Activated effector memory CD4-positive, alpha-beta T cell treated with Interleukin-2 at 50 U/mL for 16 hours (primary cell): ENCODE data around the gene SHLD1.

Experiments used
- DNase-seq: peaks from one replicate; pipeline ENCODE4 v3.0.0-alpha.2; 2020

Gene SHLD1

GRCh38 chr20:5900908-5901307 lies 150.7 kb downstream of the SHLD1 start:
- DNase-seq, result no peak

DNA sequence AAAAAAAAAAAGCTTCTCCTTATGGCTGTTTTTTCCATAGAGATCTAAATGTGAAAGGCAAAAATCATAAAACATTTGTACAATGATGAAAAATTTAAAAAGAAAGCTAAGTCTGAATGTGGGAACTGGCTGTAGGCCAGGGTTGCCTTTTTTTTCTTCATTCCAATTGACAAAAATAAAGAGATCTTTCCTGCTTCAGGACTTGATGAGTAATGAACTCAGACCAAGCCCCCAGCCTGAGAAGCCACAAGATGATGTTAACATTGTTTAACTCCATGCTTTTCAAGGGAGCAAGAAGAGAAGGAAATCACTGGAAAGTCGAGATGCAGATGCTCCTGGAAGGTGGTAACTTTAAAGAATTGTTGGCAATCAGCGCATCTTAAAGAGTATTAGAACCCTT lies 158.8 kb downstream of the SHLD1 start:
- DNase-seq, result no peak

DNA sequence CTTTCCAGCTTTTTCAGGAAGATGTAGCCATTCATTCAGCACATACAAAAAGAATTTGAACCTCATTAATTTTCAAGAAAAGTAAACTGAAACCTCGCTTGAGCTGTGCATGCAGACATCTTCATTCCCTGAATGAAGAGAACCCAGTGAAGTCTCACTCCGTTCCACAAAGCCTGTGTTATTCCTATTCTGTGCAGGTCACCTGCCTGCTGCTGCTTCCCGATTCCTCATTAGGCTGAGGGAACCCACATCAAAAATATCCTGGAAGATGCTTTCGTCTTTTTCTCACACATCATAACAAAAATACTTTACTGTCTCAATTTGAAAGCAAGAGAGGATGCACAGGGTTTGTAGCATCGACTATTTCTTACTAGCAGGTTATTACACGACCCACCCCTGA lies 160.0 kb downstream of the SHLD1 start:
- no peak for DNase-seq

DNA sequence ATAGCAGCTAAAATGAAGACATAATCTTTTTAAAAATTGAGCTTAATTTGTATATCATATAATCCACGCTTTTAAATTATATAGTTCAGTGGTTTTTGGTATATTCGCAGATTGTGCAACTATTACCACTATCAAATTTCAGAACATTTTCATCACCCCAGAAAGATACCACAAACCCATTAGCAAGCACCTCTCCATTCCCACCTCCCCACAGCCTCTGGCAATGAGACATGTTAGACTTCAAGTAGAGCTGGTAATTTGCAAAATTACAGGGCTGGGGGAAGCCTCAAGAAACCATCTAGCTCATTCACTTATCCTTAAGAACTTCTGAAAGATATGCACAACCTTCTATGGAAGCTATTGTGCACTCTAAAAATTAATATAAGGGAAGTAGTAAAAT lies 163.0 kb downstream of the SHLD1 start:
- DNase-seq, result no peak
